HepG2 (cell line): ENCODE measurements around the gene TSSK1B. TPM values are rescaled to one million over a fixed set of nuclear protein-coding genes. Genes with fewer than 3 reads are reported as not detected.

Experiments
- ATAC-seq: fragments of 200-7000 bp; cut with Tn5 transposase; 3 replicates; pipeline ENCODE4 v1.9.1; 2020; ENCODE audit warnings: mild to moderate bottlenecking, moderate library complexity
- BruUV-seq: library from RNA; stranded (reverse); fragments of 400-500 nt; replicated peaks from 2 replicates; lab custom pipeline; 2021; lab: Mats Ljungman, UMichigan
- CTCF ChIA-PET: fragments of 300-600 bp; formaldehyde crosslinking; extraction: SDS; loops from one replicate; lab custom pipeline; 2021; ENCODE audit warnings: low total read pairs, inconsistent platforms, low intra/inter-chr PET ratio; lab: Yijun Ruan, JAX
- POLR2A ChIA-PET: fragments of 350-600 bp; sonication (Branson Sonifier 250); formaldehyde crosslinking; loops from one replicate; lab custom pipeline; 2020; ENCODE audit warnings: antibody characterized with exemption, inconsistent platforms; lab: Yijun Ruan, JAX
- DNase-seq: peaks from one replicate; pipeline ENCODE4 v3.0.0-alpha.2; 2015; ENCODE audit warnings: low spot score
- FAIRE-seq: peaks from 3 replicates; lab custom pipeline; 2011; peaks lifted over from hg19 to GRCh38; lab: Jason Lieb, UNC
- H2AFZ ChIP-seq: one replicate; pipeline ENCODE4 v1.6.1; 2011; ENCODE audit warnings: low read length, inconsistent platforms
- H3K27ac ChIP-seq: fragments of 300-600 bp; 3 replicates; pipeline ENCODE4 v1.8.0; 2011; ENCODE audit warnings: mixed run types, mild to moderate bottlenecking, mixed read lengths, low read length, inconsistent platforms; ENCODE audit not compliant: insufficient read depth; ENCODE audit errors: extremely low read length
- H3K27me3 ChIP-seq, 2 experiments: fragments of 200-600 bp in 1 of 2; 2 replicates in 1 of 2; 3 replicates in 1 of 2; pipeline versions ENCODE4 v1.6.0 to v1.8.0; 2011; ENCODE audit warnings: low read length in 2 of 2, mild to moderate bottlenecking in 2 of 2, moderate library complexity in 2 of 2, inconsistent platforms in 1 of 2; ENCODE audit not compliant: insufficient read depth in 2 of 2, control insufficient read depth in 1 of 2
- H3K36me3 ChIP-seq, 2 experiments: fragments of 200-600 bp in 1 of 2; replicated peaks in 1 of 2; 2 replicates in 1 of 2; 3 replicates in 1 of 2; pipeline versions ENCODE4 v1.5.1 to v1.8.0; 2011; ENCODE audit warnings: low read length in 2 of 2, inconsistent platforms in 1 of 2; ENCODE audit not compliant: insufficient read depth in 2 of 2, control insufficient read depth in 1 of 2
- H3K4me1 ChIP-seq: 2 replicates; pipeline ENCODE4 v1.5.1; 2012; ENCODE audit warnings: low read length, inconsistent platforms; ENCODE audit not compliant: insufficient read depth
- H3K4me2 ChIP-seq: 2 replicates; pipeline ENCODE4 v1.6.0; 2011; ENCODE audit warnings: low read depth, low read length, inconsistent platforms
- H3K4me3 ChIP-seq, 3 experiments: fragments of 200-600 bp in 1 of 3; sonication (generic), shearing (Covaris generic) in 1 of 3; replicated peaks in 1 of 3; 2 replicates each; pipeline ENCODE4 v1.5.1; 2011 to 2016; ENCODE audit warnings: low read length in 3 of 3, inconsistent platforms in 2 of 3, low read depth in 2 of 3, mild to moderate bottlenecking in 2 of 3, control low read depth in 1 of 3, mixed read lengths in 1 of 3; ENCODE audit not compliant: insufficient read depth in 1 of 3
- H3K79me2 ChIP-seq: one replicate; pipeline ENCODE4 v1.6.1; 2011; ENCODE audit warnings: low read length, inconsistent platforms; ENCODE audit not compliant: insufficient read depth
- H3K9ac ChIP-seq: 2 replicates; pipeline ENCODE4 v1.6.0; 2011; ENCODE audit warnings: mild to moderate bottlenecking, low read depth, low read length, inconsistent platforms; ENCODE audit not compliant: insufficient read depth
- H3K9me3 ChIP-seq: 2 replicates; pipeline ENCODE4 v1.5.1; 2012; ENCODE audit warnings: mild to moderate bottlenecking, low read length
- H4K20me1 ChIP-seq: 2 replicates; pipeline ENCODE4 v1.6.0; 2011; ENCODE audit warnings: inconsistent platforms, mild to moderate bottlenecking, low read length, moderate library complexity; ENCODE audit not compliant: insufficient read depth
- AGO1 ChIP-seq: fragments of 200-400 bp; formaldehyde crosslinking; IDR thresholded peaks from 2 replicates; pipeline ENCODE4 v1.6.1; 2017; ENCODE audit warnings: mild to moderate bottlenecking, low read depth, low read length, moderate library complexity; ENCODE audit not compliant: poor library complexity, severe bottlenecking
- DDIT3 ChIP-seq: sonication (generic); formaldehyde crosslinking; IDR thresholded peaks from 2 replicates; pipeline ENCODE4 v1.4.0; 2020; ENCODE audit warnings: mild to moderate bottlenecking, missing genetic modification reagents
- E2F1 ChIP-seq: sonication (generic); formaldehyde crosslinking; IDR thresholded peaks from 2 replicates; pipeline ENCODE4 v1.5.0; 2020; ENCODE audit warnings: missing genetic modification reagents
- GPN1 ChIP-seq: sonication (generic); formaldehyde crosslinking; IDR thresholded peaks from 2 replicates; pipeline ENCODE4 v1.5.1; 2020; ENCODE audit warnings: missing genetic modification reagents, borderline replicate concordance
- MTERF4 ChIP-seq: sonication (generic); formaldehyde crosslinking; IDR thresholded peaks from 2 replicates; pipeline ENCODE4 v1.8.0; 2023; ENCODE audit warnings: mild to moderate bottlenecking, missing genetic modification reagents
- POLR2AphosphoS5 ChIP-seq: IDR thresholded peaks from 2 replicates; pipeline ENCODE4 v1.6.1; 2012; ENCODE audit warnings: low read depth, low read length
- RXRB ChIP-seq: IDR thresholded peaks from 2 replicates; pipeline ENCODE4 v1.6.1; 2016; ENCODE audit warnings: borderline replicate concordance, missing genetic modification reagents, missing compliant biosample characterization
- SMAD3 ChIP-seq: sonication (generic); formaldehyde crosslinking; IDR thresholded peaks from 2 replicates; pipeline ENCODE4 v1.4.0; 2020; ENCODE audit warnings: missing genetic modification reagents
- THAP9 ChIP-seq: sonication (generic); formaldehyde crosslinking; IDR thresholded peaks from 2 replicates; pipeline ENCODE4; 2020; ENCODE audit warnings: missing genetic modification reagents, mild to moderate bottlenecking, borderline replicate concordance
- THRA ChIP-seq: sonication (generic); formaldehyde crosslinking; IDR thresholded peaks from 2 replicates; pipeline ENCODE4 v1.4.0; 2020; ENCODE audit warnings: missing genetic modification reagents, borderline replicate concordance
- ZNF124 ChIP-seq: sonication (generic); formaldehyde crosslinking; IDR thresholded peaks from 2 replicates; pipeline ENCODE4 v1.4.0; 2020; ENCODE audit warnings: missing genetic modification reagents
- ZNF7 ChIP-seq: IDR thresholded peaks from 2 replicates; pipeline ENCODE4 v1.6.1; 2016; ENCODE audit warnings: missing biosample characterization, missing genetic modification reagents
- ZNF782 ChIP-seq: sonication (generic); formaldehyde crosslinking; IDR thresholded peaks from 2 replicates; pipeline ENCODE4 v1.4.0; 2020; ENCODE audit warnings: missing genetic modification reagents, mild to moderate bottlenecking, borderline replicate concordance
- ZXDC ChIP-seq: sonication (generic); formaldehyde crosslinking; IDR thresholded peaks from 2 replicates; pipeline ENCODE4 v1.5.0; 2020; ENCODE audit warnings: mild to moderate bottlenecking, missing genetic modification reagents
- WGBS: methylation state at CpG from one replicate; pipeline ENCODE4 v1.1.6; 2017; ENCODE audit warnings: low lambda C conversion rate; 5-methylcytosine and 5-hydroxymethylcytosine counted together
- in situ Hi-C: cut with HindIII; loops from 2 replicates; pipeline ENCODE4 v1.10.0; 2017; ENCODE audit warnings: low pct_unique_long_range_greater_than_20kb; ENCODE audit not compliant: extremely low pct_ligation_motif_present
- intact Hi-C: fragments of 100-400 bp; cut with micrococcal nuclease; formaldehyde crosslinking; loops from one replicate; pipeline ENCODE4 v1.10.0; 2022; ENCODE audit not compliant: unreplicated experiment
- polyA plus RNA-seq, 8 experiments: library from polyadenylated mRNA; depleted of rRNA in 3 of 8; stranded (reverse) in 7 of 8; unstranded in 1 of 8; fragments of >200 nt; fragmentation: Illumina TruSeq in 4 of 8; extraction: Trizol in 4 of 8; gene quantifications; 2 replicates each; pipeline versions ENCODE4 v1.2.1 to v1.2.3, GENCODE V29; 2011 to 2016; ENCODE audit warnings: low read depth in 4 of 8, missing spikeins in 1 of 8, mixed read lengths in 1 of 8; ENCODE audit not compliant: insufficient read depth in 1 of 8
- total RNA-seq, 5 experiments: library from RNA; depleted of rRNA; stranded (reverse); fragments of >200 nt; fragmentation: Illumina TruSeq; extraction: Trizol; gene quantifications; 2 replicates each; pipeline ENCODE4 v1.2.3, GENCODE V29; 2016; ENCODE audit warnings: low read depth in 1 of 5

The TSSK1B gene
- total and polyA plus RNA-seq, 2 of the 13 experiments (the other 11 are each of a cell fraction or from before 2014, with no cell fraction given) = not detected

GRCh38 chr5:113394658-113395057 is 40.1 kb downstream of the TSSK1B start:
- H3K27ac ChIP-seq = no peak overlapping the region
- WGBS = 49% methylated on average over 2 of the region's 2 CpGs
- ChIA-PET CTCF (no interaction called here), POLR2A (no interaction called here)
- ATAC-seq (no peak), FAIRE-seq (no peak), DNase-seq (no peak)
- no peak overlapping the region for H2AFZ ChIP-seq
- H4K20me1 ChIP-seq = no peaks in the 10 kb centered on the region
- H3K27me3 ChIP-seq = no peaks in the 10 kb centered on the region
- H3K9ac ChIP-seq = no peak overlapping the region
- in situ Hi-C loops (no loop called here), intact Hi-C loops (no loop called here)
- H3K9me3 ChIP-seq = no peaks in the 10 kb centered on the region
- H3K4me2 ChIP-seq = no peak overlapping the region
- H3K4me3 ChIP-seq = no peak overlapping the region
- no peaks in the 10 kb centered on the region for H3K36me3 ChIP-seq
- no peaks in the 10 kb centered on the region for H3K4me1 ChIP-seq
- no peaks in the 10 kb centered on the region for H3K79me2 ChIP-seq
- BruUV-seq = no TSS peak
- TF ChIP-seq THAP9 (CRISPR knock-in tag) = no peak
- TF ChIP-seq GPN1 (CRISPR knock-in tag) = no peak
- no peak for TF ChIP-seq MTERF4 (CRISPR knock-in tag)
- no peak for TF ChIP-seq ZNF782 (CRISPR knock-in tag)
- TF ChIP-seq AGO1 = no peak
- TF ChIP-seq ZNF124 = no peak
- no peak for TF ChIP-seq POLR2AphosphoS5
- TF ChIP-seq ZNF7 (CRISPR knock-in tag) = no peak
- no peak for TF ChIP-seq SMAD3 (CRISPR knock-in tag)
- TF ChIP-seq ZXDC = no peak
- no peak for TF ChIP-seq DDIT3 (CRISPR knock-in tag)
- TF ChIP-seq THRA (CRISPR knock-in tag) = no peak
- no peak for TF ChIP-seq E2F1
- TF ChIP-seq RXRB (CRISPR knock-in tag) = no peak
